ENCODE measurements around the gene SLC39A11. TPM values are rescaled to one million over a fixed set of nuclear protein-coding genes. Genes with fewer than 3 reads are reported as not detected.
A peak's percentile ranks its signal among the peaks of the same experiment; 100 is the strongest.

The SLC39A11 gene
- total RNA-seq, 1 experiment from 2014 or later = 18.9 TPM

DNA sequence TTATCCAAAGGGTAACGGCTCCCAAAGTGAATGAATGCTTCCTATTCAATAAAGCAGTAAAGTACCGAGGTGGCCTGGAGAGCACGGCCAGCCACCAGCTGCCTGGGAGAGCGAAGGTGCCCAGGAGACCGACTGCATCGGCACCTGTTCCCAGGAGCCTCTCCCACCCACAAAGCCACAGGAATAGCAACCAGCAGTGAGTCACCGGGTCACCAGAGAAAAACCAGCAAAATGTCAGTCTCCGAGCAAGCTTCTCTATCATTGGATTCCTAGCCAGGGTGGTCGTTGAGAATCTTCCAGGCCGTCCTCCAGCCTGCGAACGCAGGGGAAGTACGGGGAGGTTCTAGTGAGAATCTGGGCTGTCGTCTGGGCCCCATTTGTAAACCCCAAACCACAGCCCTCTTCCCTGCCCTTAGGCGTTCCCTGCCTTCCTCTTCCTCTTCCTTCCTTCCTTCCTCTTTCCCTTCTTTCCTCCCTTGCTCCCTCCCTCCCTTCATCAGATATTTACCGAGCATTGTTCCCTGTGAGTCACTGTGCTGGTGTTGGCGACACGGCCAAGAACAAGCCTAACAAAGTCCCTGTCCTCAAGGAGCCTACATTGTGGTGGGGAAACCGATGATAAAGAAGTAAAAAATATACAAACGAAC, 114.6 kb downstream of the SLC39A11 start:
- H3K9me3 Mint-ChIP-seq = peaks cover 8% of the 10 kb centered on the region
- no peak for DNase-seq (ENCODE audit: low spot score)
- no peaks in the 10 kb centered on the region for H3K27me3 Mint-ChIP-seq (ENCODE audit: low read depth)
- TF ChIP-seq ZNF396 (CRISPR knock-in tag; IDR thresholded peaks at IDR 0.05; ENCODE audit: borderline replicate concordance) (no peak), NFATC4 (CRISPR knock-in tag; IDR thresholded peaks at IDR 0.05) (no peak), HMGA2 (CRISPR knock-in tag; IDR thresholded peaks at IDR 0.05) (no peak), IRF2 (CRISPR knock-in tag; IDR thresholded peaks at IDR 0.05; ENCODE audit: borderline replicate concordance, low read depth) (no peak), SP1 (CRISPR knock-in tag; conservative IDR thresholded peaks at IDR 0.05) (no peak), ZNF263 (CRISPR knock-in tag; IDR thresholded peaks at IDR 0.05; ENCODE audit: low read depth) (no peak), CBFB (CRISPR knock-in tag; IDR thresholded peaks at IDR 0.05; ENCODE audit: low read depth) (no peak), NR3C1 (CRISPR knock-in tag; conservative IDR thresholded peaks at IDR 0.05; ENCODE audit: low read depth) (no peak), OVOL2 (CRISPR knock-in tag; IDR thresholded peaks at IDR 0.05; ENCODE audit: borderline replicate concordance) (no peak), MXD4 (CRISPR knock-in tag; IDR thresholded peaks at IDR 0.05; ENCODE audit: borderline replicate concordance) (no peak), ESRRA (CRISPR knock-in tag; IDR thresholded peaks at IDR 0.05; ENCODE audit: borderline replicate concordance) (no peak)
- TF ChIP-seq, protein P1, sequence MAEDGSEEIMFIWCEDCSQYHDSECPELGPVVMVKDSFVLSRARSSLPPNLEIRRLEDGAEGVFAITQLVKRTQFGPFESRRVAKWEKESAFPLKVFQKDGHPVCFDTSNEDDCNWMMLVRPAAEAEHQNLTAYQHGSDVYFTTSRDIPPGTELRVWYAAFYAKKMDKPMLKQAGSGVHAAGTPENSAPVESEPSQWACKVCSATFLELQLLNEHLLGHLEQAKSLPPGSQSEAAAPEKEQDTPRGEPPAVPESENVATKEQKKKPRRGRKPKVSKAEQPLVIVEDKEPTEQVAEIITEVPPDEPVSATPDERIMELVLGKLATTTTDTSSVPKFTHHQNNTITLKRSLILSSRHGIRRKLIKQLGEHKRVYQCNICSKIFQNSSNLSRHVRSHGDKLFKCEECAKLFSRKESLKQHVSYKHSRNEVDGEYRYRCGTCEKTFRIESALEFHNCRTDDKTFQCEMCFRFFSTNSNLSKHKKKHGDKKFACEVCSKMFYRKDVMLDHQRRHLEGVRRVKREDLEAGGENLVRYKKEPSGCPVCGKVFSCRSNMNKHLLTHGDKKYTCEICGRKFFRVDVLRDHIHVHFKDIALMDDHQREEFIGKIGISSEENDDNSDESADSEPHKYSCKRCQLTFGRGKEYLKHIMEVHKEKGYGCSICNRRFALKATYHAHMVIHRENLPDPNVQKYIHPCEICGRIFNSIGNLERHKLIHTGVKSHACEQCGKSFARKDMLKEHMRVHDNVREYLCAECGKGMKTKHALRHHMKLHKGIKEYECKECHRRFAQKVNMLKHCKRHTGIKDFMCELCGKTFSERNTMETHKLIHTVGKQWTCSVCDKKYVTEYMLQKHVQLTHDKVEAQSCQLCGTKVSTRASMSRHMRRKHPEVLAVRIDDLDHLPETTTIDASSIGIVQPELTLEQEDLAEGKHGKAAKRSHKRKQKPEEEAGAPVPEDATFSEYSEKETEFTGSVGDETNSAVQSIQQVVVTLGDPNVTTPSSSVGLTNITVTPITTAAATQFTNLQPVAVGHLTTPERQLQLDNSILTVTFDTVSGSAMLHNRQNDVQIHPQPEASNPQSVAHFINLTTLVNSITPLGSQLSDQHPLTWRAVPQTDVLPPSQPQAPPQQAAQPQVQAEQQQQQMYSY (CRISPR knock-in tag; IDR thresholded peaks at IDR 0.05) = no peak
- TF ChIP-seq, protein P2, sequence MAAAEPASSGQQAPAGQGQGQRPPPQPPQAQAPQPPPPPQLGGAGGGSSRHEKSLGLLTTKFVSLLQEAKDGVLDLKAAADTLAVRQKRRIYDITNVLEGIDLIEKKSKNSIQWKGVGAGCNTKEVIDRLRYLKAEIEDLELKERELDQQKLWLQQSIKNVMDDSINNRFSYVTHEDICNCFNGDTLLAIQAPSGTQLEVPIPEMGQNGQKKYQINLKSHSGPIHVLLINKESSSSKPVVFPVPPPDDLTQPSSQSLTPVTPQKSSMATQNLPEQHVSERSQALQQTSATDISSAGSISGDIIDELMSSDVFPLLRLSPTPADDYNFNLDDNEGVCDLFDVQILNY (CRISPR knock-in tag; IDR thresholded peaks at IDR 0.05) = no peak
- POLR2A ChIA-PET = no interaction called here
- CTCF ChIA-PET = interaction anchor here (1.3 to 1.9 kb wide), 4 partner anchors 8 to 251 kb away, joined by 3 to 10 read pairs (median 4); partner anchors contain the start of gene SSTR2
- H3K4me3 Mint-ChIP-seq = no peak overlapping the region
- peaks cover 3% of the 10 kb centered on the region; the same call in 1 of the 2 replicates for H3K4me1 Mint-ChIP-seq
- H3K36me3 Mint-ChIP-seq = peaks cover 2% of the 10 kb centered on the region; the same call in 1 of the 2 replicates
- 0 out of 2 replicates have a peak overlapping the region, but pooled peaks have one; percentile 14 for H3K27ac Mint-ChIP-seq
- ATAC-seq = no peak

DNA sequence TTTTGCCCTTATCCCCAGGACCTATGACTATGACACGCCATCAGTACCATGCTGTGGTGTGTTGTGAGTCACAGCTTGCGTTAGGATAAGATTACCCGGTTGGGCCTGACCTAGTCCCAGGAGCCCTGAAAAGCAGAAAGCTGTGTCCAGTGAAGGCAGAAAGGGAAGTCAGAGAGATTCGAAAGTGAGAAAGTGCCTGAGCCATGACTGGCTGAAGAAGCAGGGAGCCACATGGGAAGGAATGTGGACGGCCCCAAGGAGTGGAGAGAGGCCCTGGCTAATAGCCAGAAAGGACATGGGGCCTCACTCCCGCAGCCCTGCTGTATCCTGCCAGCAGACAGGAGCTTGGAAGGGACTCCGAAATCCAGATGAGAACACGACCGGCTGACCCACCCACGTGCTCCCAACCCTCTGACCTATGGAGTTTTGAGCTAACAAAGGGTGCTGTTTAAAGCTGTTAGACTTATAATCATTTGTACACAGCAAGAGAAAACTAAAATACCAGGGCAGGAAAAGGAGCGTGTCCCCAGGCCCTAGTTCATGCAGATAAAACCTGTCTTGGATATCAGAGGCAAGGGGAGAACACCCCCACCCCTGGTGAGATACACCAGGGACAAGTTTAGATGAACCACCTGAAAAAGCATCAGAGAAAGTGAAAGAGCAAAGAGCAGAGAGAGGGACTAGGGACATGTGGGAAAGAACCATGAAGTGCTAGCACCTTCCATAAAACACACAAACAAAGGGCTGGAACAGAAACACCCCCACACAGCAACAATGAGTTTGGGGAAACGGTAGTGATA, 115.3 kb downstream of the SLC39A11 start:
- Mint-ChIP-seq H3K4me3 (no peak overlapping the region), H3K27me3 (ENCODE audit: low read depth) (no peaks in the 10 kb centered on the region), H3K4me1 (peaks cover 7% of the 10 kb centered on the region), H3K36me3 (peaks cover 2% of the 10 kb centered on the region; the same call in 1 of the 2 replicates), H3K9me3 (peaks cover 8% of the 10 kb centered on the region), H3K27ac (no peak overlapping the region)
- no peak for ATAC-seq
- DNase-seq (ENCODE audit: low spot score) = no peak
- ChIA-PET POLR2A (no interaction called here), CTCF (interaction anchor here (1.3 to 1.7 kb wide), 3 partner anchors 9 to 250 kb away, joined by 3 to 10 read pairs (median 3); no protein-coding TSS in a partner anchor)
- TF ChIP-seq NR3C1 (CRISPR knock-in tag; conservative IDR thresholded peaks at IDR 0.05; ENCODE audit: low read depth) (no peak), SMAD4 (CRISPR knock-in tag; IDR thresholded peaks at IDR 0.05) (no peak), FOXK1 (CRISPR knock-in tag; IDR thresholded peaks at IDR 0.05) (no peak), TP53 (CRISPR knock-in tag; IDR thresholded peaks at IDR 0.05) (no peak), MXD4 (CRISPR knock-in tag; IDR thresholded peaks at IDR 0.05; ENCODE audit: borderline replicate concordance) (no peak), ZBTB21 (CRISPR knock-in tag; IDR thresholded peaks at IDR 0.05; ENCODE audit: borderline replicate concordance) (no peak), FOXJ3 (CRISPR knock-in tag; IDR thresholded peaks at IDR 0.05; ENCODE audit: borderline replicate concordance) (no peak)
- TF ChIP-seq, protein P3, sequence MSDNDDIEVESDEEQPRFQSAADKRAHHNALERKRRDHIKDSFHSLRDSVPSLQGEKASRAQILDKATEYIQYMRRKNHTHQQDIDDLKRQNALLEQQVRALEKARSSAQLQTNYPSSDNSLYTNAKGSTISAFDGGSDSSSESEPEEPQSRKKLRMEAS (CRISPR knock-in tag; IDR thresholded peaks at IDR 0.05) = no peak
- TF ChIP-seq, protein P4, sequence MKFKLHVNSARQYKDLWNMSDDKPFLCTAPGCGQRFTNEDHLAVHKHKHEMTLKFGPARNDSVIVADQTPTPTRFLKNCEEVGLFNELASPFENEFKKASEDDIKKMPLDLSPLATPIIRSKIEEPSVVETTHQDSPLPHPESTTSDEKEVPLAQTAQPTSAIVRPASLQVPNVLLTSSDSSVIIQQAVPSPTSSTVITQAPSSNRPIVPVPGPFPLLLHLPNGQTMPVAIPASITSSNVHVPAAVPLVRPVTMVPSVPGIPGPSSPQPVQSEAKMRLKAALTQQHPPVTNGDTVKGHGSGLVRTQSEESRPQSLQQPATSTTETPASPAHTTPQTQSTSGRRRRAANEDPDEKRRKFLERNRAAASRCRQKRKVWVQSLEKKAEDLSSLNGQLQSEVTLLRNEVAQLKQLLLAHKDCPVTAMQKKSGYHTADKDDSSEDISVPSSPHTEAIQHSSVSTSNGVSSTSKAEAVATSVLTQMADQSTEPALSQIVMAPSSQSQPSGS (CRISPR knock-in tag; IDR thresholded peaks at IDR 0.05; ENCODE audit: borderline replicate concordance, low read depth) = no peak
- TF ChIP-seq, protein P5, sequence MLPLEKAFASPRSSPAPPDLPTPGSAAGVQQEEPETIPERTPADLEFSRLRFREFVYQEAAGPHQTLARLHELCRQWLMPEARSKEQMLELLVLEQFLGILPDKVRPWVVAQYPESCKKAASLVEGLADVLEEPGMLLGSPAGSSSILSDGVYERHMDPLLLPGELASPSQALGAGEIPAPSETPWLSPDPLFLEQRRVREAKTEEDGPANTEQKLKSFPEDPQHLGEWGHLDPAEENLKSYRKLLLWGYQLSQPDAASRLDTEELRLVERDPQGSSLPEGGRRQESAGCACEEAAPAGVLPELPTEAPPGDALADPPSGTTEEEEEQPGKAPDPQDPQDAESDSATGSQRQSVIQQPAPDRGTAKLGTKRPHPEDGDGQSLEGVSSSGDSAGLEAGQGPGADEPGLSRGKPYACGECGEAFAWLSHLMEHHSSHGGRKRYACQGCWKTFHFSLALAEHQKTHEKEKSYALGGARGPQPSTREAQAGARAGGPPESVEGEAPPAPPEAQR (CRISPR knock-in tag; IDR thresholded peaks at IDR 0.05) = no peak
- TF ChIP-seq, protein P6, sequence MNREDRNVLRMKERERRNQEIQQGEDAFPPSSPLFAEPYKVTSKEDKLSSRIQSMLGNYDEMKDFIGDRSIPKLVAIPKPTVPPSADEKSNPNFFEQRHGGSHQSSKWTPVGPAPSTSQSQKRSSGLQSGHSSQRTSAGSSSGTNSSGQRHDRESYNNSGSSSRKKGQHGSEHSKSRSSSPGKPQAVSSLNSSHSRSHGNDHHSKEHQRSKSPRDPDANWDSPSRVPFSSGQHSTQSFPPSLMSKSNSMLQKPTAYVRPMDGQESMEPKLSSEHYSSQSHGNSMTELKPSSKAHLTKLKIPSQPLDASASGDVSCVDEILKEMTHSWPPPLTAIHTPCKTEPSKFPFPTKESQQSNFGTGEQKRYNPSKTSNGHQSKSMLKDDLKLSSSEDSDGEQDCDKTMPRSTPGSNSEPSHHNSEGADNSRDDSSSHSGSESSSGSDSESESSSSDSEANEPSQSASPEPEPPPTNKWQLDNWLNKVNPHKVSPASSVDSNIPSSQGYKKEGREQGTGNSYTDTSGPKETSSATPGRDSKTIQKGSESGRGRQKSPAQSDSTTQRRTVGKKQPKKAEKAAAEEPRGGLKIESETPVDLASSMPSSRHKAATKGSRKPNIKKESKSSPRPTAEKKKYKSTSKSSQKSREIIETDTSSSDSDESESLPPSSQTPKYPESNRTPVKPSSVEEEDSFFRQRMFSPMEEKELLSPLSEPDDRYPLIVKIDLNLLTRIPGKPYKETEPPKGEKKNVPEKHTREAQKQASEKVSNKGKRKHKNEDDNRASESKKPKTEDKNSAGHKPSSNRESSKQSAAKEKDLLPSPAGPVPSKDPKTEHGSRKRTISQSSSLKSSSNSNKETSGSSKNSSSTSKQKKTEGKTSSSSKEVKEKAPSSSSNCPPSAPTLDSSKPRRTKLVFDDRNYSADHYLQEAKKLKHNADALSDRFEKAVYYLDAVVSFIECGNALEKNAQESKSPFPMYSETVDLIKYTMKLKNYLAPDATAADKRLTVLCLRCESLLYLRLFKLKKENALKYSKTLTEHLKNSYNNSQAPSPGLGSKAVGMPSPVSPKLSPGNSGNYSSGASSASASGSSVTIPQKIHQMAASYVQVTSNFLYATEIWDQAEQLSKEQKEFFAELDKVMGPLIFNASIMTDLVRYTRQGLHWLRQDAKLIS (CRISPR knock-in tag; IDR thresholded peaks at IDR 0.05; ENCODE audit: borderline replicate concordance) = no peak
